ENCODE results near the gene PPP1R3D.

DNA sequence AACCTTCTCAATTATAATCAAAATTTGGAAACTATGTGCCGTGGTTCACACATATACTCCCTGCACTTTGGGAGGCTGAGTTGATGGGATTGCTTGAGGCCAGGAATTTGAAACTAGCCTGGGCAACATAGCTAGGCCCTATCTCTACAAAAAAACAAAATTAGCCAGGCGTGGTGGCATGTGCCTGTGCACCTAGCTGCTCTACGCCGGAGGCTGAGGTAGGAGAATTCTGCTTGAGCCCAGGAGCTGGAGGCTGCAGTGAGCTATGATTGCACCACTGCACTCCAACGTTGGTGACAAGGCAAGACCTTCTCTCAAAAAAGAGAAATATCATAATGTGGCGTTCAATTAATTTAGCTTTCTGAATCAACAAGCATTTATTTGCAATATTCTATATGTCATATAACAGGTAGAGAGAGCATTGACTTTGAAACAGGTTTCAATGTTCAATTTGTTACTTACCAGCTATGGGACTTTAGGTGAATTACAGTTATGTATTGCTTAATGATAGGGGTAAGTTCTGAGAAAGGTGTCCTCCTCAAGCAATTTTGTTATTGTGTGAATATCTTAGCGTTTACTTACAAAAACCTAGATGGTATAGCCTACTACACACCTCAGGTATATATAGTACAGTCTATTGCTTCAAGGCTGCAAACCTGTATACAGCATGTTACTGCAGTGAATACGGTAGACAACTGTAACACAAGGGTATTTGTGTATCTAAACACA lies 4.5 kb downstream of the PPP1R3D start:
- TF ChIP-seq, protein P1, sequence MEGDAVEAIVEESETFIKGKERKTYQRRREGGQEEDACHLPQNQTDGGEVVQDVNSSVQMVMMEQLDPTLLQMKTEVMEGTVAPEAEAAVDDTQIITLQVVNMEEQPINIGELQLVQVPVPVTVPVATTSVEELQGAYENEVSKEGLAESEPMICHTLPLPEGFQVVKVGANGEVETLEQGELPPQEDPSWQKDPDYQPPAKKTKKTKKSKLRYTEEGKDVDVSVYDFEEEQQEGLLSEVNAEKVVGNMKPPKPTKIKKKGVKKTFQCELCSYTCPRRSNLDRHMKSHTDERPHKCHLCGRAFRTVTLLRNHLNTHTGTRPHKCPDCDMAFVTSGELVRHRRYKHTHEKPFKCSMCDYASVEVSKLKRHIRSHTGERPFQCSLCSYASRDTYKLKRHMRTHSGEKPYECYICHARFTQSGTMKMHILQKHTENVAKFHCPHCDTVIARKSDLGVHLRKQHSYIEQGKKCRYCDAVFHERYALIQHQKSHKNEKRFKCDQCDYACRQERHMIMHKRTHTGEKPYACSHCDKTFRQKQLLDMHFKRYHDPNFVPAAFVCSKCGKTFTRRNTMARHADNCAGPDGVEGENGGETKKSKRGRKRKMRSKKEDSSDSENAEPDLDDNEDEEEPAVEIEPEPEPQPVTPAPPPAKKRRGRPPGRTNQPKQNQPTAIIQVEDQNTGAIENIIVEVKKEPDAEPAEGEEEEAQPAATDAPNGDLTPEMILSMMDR (IDR thresholded peaks at IDR 0.05; ENCODE audit: insufficient read depth, low read depth, low read length), result no peak
- no peak for TF ChIP-seq EZH2 (IDR thresholded peaks at IDR 0.05; ENCODE audit: insufficient read depth, low read length)

Data from astrocyte (in vitro differentiated cells and primary cell).